ENCODE results near the gene LRRC7. TPM values are rescaled to one million over a fixed set of nuclear protein-coding genes. Genes with fewer than 3 reads are reported as not detected.

LRRC7 gene
- total RNA-seq, 1 donor = 0.09 TPM

GRCh38 chr1:69527273-69527672 is 40.4 kb upstream of the LRRC7 start:
- no peak overlapping the region for H3K4me3 ChIP-seq (ENCODE audit: low read depth, low read length)
- TF ChIP-seq CTCF (IDR thresholded peaks at IDR 0.05; ENCODE audit: insufficient read depth, low read length) = no peak
- no peak for DNase-seq (ENCODE audit: low read depth)

- no peak for DNase-seq (ENCODE audit: low read depth)
- TF ChIP-seq CTCF (IDR thresholded peaks at IDR 0.05; ENCODE audit: insufficient read depth, low read length) = no peak
- no peak overlapping the region for H3K4me3 ChIP-seq (ENCODE audit: low read depth, low read length)
These were observed 39.3 kb upstream of the LRRC7 start for GRCh38 chr1:69528376-69528775.

- H3K4me3 ChIP-seq (ENCODE audit: low read depth, low read length) = no peak overlapping the region
- TF ChIP-seq CTCF (IDR thresholded peaks at IDR 0.05; ENCODE audit: insufficient read depth, low read length) = no peak
- no peak for DNase-seq (ENCODE audit: low read depth)
These were observed 34.4 kb upstream of the LRRC7 start for GRCh38 chr1:69533343-69533742.

- no peak for TF ChIP-seq CTCF (IDR thresholded peaks at IDR 0.05; ENCODE audit: insufficient read depth, low read length)
- H3K4me3 ChIP-seq (ENCODE audit: low read depth, low read length) = no peak overlapping the region
- no peak for DNase-seq (ENCODE audit: low read depth)
These were observed 32.9 kb upstream of the LRRC7 start for GRCh38 chr1:69534829-69535228.

- no peak for DNase-seq (ENCODE audit: low read depth)
- TF ChIP-seq CTCF (IDR thresholded peaks at IDR 0.05; ENCODE audit: insufficient read depth, low read length) = no peak
- H3K4me3 ChIP-seq (ENCODE audit: low read depth, low read length) = no peak overlapping the region
These were observed 32.2 kb upstream of the LRRC7 start for GRCh38 chr1:69535490-69535889.

- no peak for TF ChIP-seq CTCF (IDR thresholded peaks at IDR 0.05; ENCODE audit: insufficient read depth, low read length)
- no peak overlapping the region for H3K4me3 ChIP-seq (ENCODE audit: low read depth, low read length)
These were observed 27.7 kb upstream of the LRRC7 start for GRCh38 chr1:69540052-69540451.

More at GRCh38 chr1:69540052-69540451, 27.7 kb upstream of the LRRC7 start:
- DNase-seq (ENCODE audit: low read depth) = no peak

All from fibroblast of the aortic adventitia (primary cell).